Cerebellar nuclear complex (tissue), 1 donor: Measurements from ENCODE around the gene GALNT15.

Experiments used
- DNase-seq, 2 experiments: peaks; one replicate each; lab custom pipeline; 2025; lab: John Stamatoyannopoulos, UW

The GALNT15 gene

GRCh38 chr3:16187213-16187790 lies 12.8 kb downstream of the GALNT15 start:
- DNase-seq: no peak

GRCh38 chr3:16188071-16188470 lies 13.6 kb downstream of the GALNT15 start:
- DNase-seq: no peak

- DNase-seq: no peak
These were observed 14.7 kb downstream of the GALNT15 start for GRCh38 chr3:16189201-16189600.

DNA sequence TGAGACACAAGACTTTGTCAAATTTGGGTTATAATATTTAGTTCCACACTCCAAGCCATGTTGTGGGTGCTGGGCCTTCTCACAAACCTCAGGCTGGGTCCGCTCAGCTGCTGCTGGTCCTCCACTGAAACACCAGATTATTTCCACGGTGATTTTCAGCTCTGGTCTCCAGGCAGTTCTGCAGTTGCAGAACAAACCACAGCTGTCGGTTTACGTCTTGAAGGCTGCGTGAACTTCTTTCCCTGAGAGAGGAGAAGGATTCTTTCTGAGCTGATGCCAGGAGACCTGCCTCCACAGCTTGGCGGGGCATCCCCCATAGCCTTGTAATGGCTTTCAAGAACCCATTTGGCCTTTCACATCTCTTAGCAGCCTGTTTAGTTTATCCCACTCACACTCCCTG lies 16.2 kb downstream of the GALNT15 start:
- DNase-seq: no peak

DNA sequence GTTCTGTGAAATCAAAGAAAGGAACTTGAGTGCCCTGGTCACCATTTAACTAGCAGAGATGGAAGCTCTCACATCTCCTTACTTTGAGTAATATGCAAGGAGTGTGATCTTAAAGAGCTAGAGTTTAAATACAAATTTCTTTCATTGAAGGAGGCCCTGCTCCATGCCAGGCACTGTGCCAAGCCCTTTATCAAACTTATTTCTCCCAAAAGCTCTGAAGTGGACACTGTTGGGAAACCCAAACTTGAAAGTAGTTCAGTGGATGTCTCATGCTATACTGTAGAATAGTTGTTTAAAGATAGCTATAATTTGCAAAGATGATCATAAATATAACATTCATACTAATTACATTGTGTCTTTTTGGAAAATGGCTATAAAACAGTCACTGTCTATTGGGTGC lies 17.1 kb downstream of the GALNT15 start:
- DNase-seq: no peak

GRCh38 chr3:16192176-16192811 lies 17.8 kb downstream of the GALNT15 start:
- DNase-seq: no peak

GRCh38 chr3:16198427-16198826 lies 23.9 kb downstream of the GALNT15 start:
- DNase-seq: no peak

DNA sequence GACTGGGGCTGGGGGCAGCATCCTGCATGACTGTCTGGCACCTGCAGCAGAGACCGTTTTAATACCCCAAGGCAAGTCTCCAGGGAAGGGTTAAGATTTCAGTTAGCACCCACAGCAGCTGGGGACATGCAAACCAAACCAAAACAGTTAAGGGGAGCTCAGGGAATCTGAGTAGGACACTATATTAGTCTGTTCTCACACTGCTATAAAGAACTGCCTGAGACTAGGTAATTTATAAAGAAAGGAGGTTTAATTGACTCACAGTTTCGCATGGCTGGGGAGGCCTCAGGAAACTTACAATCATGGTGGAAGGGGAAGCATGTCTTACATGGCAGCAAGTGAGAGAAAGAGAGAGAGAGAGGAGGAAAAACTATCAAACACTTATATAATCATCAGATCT lies 25.3 kb downstream of the GALNT15 start:
- no peak for DNase-seq

DNA sequence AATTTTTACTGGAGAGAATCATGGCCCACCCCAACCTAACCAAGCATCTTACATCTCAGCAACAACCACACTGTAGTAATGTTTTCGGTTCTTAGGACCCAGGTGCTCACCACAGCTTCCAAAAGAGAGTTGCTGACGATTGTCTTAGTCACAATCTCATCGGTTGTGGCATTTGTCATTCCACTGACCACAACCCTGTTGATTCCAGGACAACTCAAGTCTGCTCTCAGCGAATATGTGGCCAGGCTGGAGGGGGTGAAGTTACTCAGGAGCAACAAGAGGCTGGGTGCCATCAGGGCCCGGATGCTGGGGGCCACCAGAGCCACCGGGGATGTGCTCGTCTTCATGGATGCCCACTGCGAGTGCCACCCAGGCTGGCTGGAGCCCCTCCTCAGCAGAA lies 25.9 kb downstream of the GALNT15 start:
- DNase-seq: no peak

DNA sequence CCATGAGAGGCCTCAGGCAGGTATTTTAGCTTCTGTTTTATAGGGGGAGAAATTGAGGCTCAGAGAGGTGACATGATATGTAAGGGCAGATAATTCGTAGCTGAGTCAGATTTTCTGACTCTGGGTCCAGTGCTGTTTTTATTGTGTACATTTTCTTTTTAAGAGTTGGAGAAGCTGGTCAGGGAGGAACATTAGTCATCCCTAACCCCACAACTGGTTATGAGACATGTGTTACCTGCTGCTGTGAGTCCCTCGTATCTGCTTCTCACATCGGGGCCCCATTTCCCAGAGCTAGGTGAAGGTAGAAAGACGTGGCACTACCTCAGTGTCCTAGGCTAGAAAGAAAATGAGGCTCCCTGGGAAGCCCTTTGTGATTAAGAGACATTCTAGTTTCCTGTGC lies 28.6 kb downstream of the GALNT15 start:
- DNase-seq: no peak

GRCh38 chr3:16203671-16204629 lies 29.5 kb downstream of the GALNT15 start:
- no peak for DNase-seq

GRCh38 chr3:16204751-16205150 lies 30.3 kb downstream of the GALNT15 start:
- no peak for DNase-seq

DNA sequence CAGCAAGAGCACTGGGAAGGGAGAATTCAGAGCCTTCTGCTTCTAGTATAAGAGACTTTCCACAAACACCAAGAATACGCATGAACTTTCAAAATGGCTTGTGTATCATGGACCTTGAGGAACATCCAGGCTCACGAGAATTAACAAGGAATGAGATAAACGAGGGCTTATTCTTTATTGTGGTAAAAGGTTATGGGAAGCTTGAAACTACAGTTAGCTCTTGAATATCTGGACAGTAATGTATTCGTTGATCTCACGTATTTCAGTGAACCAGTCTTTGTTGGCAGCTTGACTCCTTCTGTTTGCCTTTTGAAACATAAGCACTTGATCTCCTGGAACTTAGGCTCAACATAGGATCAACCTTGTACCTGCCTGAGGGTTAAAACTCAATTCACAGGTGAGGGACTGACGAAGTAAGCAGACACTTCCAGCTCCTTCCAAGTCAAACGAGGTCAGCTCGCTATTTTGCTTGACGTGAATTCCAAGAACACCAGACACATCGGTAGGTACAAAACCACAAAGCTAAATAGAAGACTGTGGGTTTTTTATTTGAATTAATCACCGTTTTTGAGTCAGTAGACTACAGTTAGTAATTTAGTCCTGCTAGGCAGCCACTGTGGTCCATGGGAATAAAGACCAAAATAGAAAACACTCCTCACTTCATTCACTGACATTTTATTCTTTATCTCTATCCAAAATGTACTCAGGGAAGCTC lies 30.8 kb downstream of the GALNT15 start:
- DNase-seq: no peak

- DNase-seq: no peak
These were observed 32.6 kb downstream of the GALNT15 start for GRCh38 chr3:16207031-16207430.

DNA sequence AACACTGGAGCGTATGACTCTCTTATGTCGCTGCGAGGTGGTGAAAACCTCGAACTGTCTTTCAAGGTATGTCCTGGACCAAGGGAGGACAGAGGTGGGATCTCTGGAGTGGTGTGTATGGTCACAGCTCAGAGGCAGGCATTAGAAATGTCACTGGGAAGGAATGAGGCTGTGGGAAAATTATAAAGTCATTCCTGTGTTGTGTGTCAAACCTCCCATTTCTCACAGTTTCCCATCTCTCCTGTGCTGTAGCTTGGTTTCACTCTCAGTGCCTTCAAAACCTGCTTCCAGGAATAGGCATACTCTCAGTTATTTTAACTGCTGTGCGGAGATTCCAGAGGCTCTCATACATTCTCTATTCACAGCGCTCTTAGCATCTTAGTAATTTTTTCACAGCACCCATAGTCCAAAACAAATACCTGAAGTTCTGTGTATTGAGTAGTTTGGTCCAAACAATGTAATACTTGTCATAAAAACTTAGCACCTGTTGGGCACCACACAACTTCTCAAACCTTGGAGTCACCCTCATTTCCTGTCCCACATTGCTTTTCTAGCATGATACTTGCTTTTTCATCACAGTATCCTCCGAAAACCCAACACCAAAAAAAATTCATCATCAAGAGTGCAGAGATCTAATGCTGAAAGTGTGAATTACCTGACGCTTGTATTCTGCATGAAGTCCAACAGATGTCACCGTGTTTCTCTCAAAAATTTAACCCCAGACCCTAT lies 36.9 kb downstream of the GALNT15 start:
- DNase-seq: no peak

- no peak for DNase-seq
These were observed 39.9 kb downstream of the GALNT15 start for GRCh38 chr3:16214366-16214765.

- no peak for DNase-seq
These were observed 42.0 kb downstream of the GALNT15 start for GRCh38 chr3:16216373-16216935.

DNA sequence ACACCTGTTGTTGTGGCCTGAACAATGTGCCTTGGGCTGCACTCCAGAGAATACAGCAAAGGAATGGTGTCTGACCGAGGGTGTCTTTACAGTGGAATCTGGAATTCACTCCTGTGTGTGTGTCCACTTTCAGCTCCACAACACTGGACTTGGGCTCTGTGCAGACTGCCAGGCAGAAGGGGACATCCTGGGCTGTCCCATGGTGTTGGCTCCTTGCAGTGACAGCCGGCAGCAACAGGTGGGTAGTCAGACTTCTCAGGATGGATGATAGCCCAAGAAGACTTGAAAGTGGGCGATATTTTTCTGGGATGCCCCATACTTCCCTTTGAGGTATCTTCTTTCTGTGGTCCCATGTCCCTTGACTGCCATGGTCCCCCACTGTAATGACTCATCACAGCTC lies 45.3 kb downstream of the GALNT15 start:
- no peak for DNase-seq

GRCh38 chr3:16221990-16222389 lies 47.5 kb downstream of the GALNT15 start:
- no peak for DNase-seq

DNA sequence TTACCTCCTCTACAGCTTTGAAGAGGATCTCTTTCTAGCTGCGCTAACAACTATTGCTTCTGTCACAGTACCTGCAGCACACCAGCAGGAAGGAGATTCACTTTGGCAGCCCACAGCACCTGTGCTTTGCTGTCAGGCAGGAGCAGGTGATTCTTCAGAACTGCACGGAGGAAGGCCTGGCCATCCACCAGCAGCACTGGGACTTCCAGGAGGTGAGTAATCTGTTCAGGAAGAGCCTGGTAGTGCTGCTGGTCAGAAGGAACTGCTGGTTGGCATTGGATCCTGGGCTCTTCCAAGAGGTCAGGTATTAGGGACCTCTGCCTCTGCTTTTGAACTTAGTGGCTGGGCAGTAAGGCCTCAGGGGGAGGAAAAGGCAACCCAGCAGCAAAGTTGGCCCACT lies 48.1 kb downstream of the GALNT15 start:
- DNase-seq: no peak

DNA sequence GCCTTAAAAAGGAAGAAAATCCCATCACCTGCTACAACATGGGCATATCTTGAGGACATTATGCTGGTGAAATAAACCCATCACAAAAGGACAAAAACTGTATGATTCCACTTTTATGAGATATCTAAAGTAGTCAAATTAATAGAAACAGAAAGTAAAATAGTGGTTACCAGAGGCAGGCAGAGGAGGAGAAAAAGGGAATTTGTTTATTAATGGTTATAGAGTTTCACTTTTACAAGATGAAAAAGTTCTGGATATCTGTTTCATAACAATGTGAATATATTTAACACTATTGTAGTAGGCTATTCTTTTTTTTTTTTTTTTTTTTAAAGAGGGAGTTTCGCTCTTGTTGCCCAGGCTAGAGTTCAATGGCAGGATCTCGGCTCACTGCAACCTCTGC lies 49.8 kb downstream of the GALNT15 start:
- no peak for DNase-seq
